ENCODE results near the gene NUP210. TPM values are rescaled to one million over a fixed set of nuclear protein-coding genes. Genes with fewer than 3 reads are reported as not detected.

The NUP210 gene
- total RNA-seq, 3 donors from 2014 or later (not counting 1 experiment from before 2014, with no cell fraction given) = 156 to 194 (median 179) TPM

DNA sequence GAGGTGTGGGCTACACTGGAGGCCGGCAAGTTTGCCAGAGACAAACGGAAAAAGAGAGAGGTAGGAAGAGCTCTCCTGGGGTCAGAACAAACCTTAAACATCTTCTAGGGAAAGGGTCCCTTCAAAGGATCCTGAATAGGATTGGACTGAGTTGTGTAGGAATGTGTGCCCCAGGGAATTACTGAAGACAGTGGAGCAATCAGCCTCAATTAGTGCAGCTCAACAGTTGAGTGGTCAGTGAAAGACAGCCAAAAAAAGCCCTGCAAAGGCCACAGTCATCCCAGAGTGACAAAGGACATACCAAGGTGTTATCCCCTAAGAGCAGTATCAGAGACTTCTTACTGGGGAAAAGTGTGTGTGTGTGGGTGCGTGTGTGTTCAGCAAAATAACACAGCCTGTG lies 70.3 kb downstream of the NUP210 start:
- H3K4me1 ChIP-seq (ENCODE audit: control insufficient read depth, insufficient read depth, low read length) = peaks cover 48% of the 10 kb centered on the region
- Mint-ChIP-seq H3K4me1 (peaks cover 27 to 52% of the 10 kb centered on the region in 2 donors), H3K27me3 (ENCODE audit: low read depth in 2 of 2) (no peaks in the 10 kb centered on the region), H3K27ac (peak overlapping the region in 1 of 2 donors; percentile 56), H3K4me3 (no peak overlapping the region), H3K36me3 (peaks cover 19% of the 10 kb centered on the region), H3K9me3 (no peaks in the 10 kb centered on the region)
- ATAC-seq (no peak), DNase-seq (no peak)
- intact Hi-C loops (cut with micrococcal nuclease) = no loop called here
- 93% methylated on average over 3 of the region's 3 CpGs for WGBS (ENCODE audit: insufficient coverage)
- no peaks in the 10 kb centered on the region for H3K9me3 ChIP-seq (ENCODE audit: control insufficient read depth, insufficient read depth, low read length)
- peaks cover 84% of the 10 kb centered on the region for H3K36me3 ChIP-seq (ENCODE audit: control insufficient read depth, insufficient read depth, low read length)
- no peak overlapping the region for H3K4me3 ChIP-seq (ENCODE audit: low read length)
- H3K27ac ChIP-seq (ENCODE audit: low read length) = no peak overlapping the region
- no peaks in the 10 kb centered on the region for H3K27me3 ChIP-seq (ENCODE audit: control insufficient read depth, insufficient read depth, low read length)
- TF ChIP-seq, protein P1, sequence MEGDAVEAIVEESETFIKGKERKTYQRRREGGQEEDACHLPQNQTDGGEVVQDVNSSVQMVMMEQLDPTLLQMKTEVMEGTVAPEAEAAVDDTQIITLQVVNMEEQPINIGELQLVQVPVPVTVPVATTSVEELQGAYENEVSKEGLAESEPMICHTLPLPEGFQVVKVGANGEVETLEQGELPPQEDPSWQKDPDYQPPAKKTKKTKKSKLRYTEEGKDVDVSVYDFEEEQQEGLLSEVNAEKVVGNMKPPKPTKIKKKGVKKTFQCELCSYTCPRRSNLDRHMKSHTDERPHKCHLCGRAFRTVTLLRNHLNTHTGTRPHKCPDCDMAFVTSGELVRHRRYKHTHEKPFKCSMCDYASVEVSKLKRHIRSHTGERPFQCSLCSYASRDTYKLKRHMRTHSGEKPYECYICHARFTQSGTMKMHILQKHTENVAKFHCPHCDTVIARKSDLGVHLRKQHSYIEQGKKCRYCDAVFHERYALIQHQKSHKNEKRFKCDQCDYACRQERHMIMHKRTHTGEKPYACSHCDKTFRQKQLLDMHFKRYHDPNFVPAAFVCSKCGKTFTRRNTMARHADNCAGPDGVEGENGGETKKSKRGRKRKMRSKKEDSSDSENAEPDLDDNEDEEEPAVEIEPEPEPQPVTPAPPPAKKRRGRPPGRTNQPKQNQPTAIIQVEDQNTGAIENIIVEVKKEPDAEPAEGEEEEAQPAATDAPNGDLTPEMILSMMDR (IDR thresholded peaks at IDR 0.05) = no peak

DNA sequence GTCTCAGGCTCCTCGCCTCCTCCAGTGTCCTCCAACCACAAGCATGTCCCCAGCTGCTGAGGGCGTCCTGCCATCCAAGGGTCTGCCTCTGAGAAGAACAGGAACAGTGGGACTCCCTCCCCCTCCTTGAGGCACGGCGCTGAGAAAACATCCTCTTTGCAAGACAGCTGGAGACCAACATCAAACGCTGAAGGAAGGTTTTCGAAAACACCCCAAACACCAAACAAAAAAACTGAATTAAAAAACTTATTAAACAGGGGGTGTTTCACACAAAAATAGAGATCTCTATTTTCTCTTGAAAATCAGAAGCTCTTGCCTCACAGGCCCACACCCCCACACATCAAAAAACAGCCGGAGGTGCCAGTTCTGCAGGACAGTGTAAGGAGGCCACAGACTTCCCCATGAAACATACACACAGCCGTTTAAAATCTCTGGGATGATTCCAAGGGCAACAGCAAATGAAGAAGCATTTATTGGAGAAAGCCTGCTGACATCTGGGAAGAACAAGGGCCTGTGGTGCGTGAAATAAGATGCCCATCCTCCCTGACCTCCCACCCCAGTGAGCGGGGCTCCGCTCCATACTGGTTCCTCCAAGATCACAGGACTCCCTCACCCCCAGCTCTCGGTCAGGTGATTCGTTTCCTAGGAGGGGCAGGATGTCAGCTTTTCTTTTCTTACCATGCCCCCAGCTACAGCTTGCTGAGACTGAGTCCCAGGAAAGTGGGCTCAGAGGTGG lies 71.3 kb downstream of the NUP210 start:
- intact Hi-C loops (cut with micrococcal nuclease) = no loop called here
- no peaks in the 10 kb centered on the region for H3K9me3 ChIP-seq (ENCODE audit: control insufficient read depth, insufficient read depth, low read length)
- H3K4me3 Mint-ChIP-seq = no peak overlapping the region
- no peaks in the 10 kb centered on the region for H3K27me3 ChIP-seq (ENCODE audit: control insufficient read depth, insufficient read depth, low read length)
- TF ChIP-seq, protein P1 (IDR thresholded peaks at IDR 0.05) = no peak
- no peak overlapping the region for H3K4me3 ChIP-seq (ENCODE audit: low read length)
- no peak for ATAC-seq
- H3K9me3 Mint-ChIP-seq = no peaks in the 10 kb centered on the region
- 48% methylated on average over 13 of the region's 13 CpGs for whole genome bisulfite sequencing (ENCODE audit: insufficient coverage)
- no peaks in the 10 kb centered on the region for H3K27me3 Mint-ChIP-seq (ENCODE audit: low read depth in 2 of 2)
- H3K36me3 ChIP-seq (ENCODE audit: control insufficient read depth, insufficient read depth, low read length) = peaks cover 75% of the 10 kb centered on the region
- H3K4me1 ChIP-seq (ENCODE audit: control insufficient read depth, insufficient read depth, low read length) = peaks cover 57% of the 10 kb centered on the region
- DNase-seq = peak in 1 of 2 donors; percentile 59
- H3K27ac ChIP-seq (ENCODE audit: low read length) = no peak overlapping the region
- peak overlapping the region in 1 of 2 donors; percentile 70 for H3K27ac Mint-ChIP-seq
- peaks cover 19% of the 10 kb centered on the region for H3K36me3 Mint-ChIP-seq
- H3K4me1 Mint-ChIP-seq = peaks cover 37 to 57% of the 10 kb centered on the region in 2 donors

DNA sequence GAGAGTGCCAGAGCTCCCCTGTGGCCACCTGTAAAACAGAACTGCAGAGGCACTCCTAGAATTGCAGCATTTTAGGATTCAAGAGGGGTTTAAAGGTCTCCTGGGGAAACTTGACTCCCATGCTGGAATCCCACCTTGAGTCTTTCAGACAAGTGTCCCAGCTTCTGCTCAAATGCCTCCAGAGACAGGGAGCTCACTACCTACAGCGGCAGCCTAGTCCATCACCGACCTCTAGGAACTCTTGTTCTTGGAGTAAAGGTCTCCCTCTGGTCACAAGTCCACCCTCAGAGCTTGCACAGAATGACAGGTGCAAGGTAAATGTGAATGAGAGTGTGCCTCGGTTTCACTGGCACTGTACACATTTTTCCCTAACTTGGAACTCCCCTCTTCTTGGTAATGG lies 72.0 kb downstream of the NUP210 start:
- no peak for DNase-seq
- intact Hi-C loops (cut with micrococcal nuclease) = no loop called here
- Mint-ChIP-seq H3K27ac (peak overlapping the region in 1 of 2 donors; percentile 70), H3K36me3 (peaks cover 19% of the 10 kb centered on the region), H3K4me3 (no peak overlapping the region), H3K4me1 (peaks cover 45 to 57% of the 10 kb centered on the region in 2 donors), H3K27me3 (ENCODE audit: low read depth in 2 of 2) (no peaks in the 10 kb centered on the region), H3K9me3 (no peaks in the 10 kb centered on the region)
- 100% methylated on average over 2 of the region's 3 CpGs for WGBS (ENCODE audit: insufficient coverage)
- H3K27me3 ChIP-seq (ENCODE audit: control insufficient read depth, insufficient read depth, low read length) = no peaks in the 10 kb centered on the region
- no peak overlapping the region for H3K27ac ChIP-seq (ENCODE audit: low read length)
- no peaks in the 10 kb centered on the region for H3K9me3 ChIP-seq (ENCODE audit: control insufficient read depth, insufficient read depth, low read length)
- H3K4me1 ChIP-seq (ENCODE audit: control insufficient read depth, insufficient read depth, low read length) = peaks cover 57% of the 10 kb centered on the region
- H3K4me3 ChIP-seq (ENCODE audit: low read length) = no peak overlapping the region
- TF ChIP-seq, protein P1 (IDR thresholded peaks at IDR 0.05) = no peak
- H3K36me3 ChIP-seq (ENCODE audit: control insufficient read depth, insufficient read depth, low read length) = peaks cover 68% of the 10 kb centered on the region
- ATAC-seq = no peak

Data from natural killer cell (primary cell).